Transverse colon (tissue), 4 donors: ENCODE data around the gene CCDC24.

ENCODE experiments used
- CTCF ChIP-seq, 5 experiments: fragments of 200-600 bp in 3 of 5; fragments of 450-650 bp in 2 of 5; sonication (generic) in 3 of 5; IDR thresholded peaks; 1 replicate in 2 of 5; 2 replicates in 3 of 5; pipeline ENCODE4 v1.5.1; 2016 to 2017; ENCODE audit warnings: antibody characterized with exemption in 5 of 5, inconsistent platforms in 3 of 5, mild to moderate bottlenecking in 2 of 5, moderate library complexity in 1 of 5
- EP300 ChIP-seq: sonication (generic); formaldehyde crosslinking; IDR thresholded peaks from one replicate; pipeline ENCODE4 v1.6.1; 2017; ENCODE audit warnings: antibody characterized with exemption, low read depth
- POLR2A ChIP-seq: fragments of 450-650 bp; IDR thresholded peaks from one replicate; pipeline ENCODE4 v1.6.1; 2016; ENCODE audit warnings: antibody characterized with exemption, mild to moderate bottlenecking, moderate library complexity
- POLR2AphosphoS5 ChIP-seq, 3 donors: sonication (generic); formaldehyde crosslinking; IDR thresholded peaks; one replicate each; pipeline ENCODE4 v1.6.1; 2016; ENCODE audit warnings: antibody characterized with exemption in 3 of 3

- TF ChIP-seq CTCF (IDR thresholded peaks at IDR 0.05) (no peak), POLR2AphosphoS5 (IDR thresholded peaks at IDR 0.05) (no peak), POLR2A (no peak), EP300 (no peak)
Measured at GRCh38 chr1:44033756-44034155, 42.4 kb downstream of the CCDC24 start.
